ENCODE data around the gene SNX24.

GRCh38 chr5:122842016-122842580 lies 3.3 kb upstream of the SNX24 start:
- TF ChIP-seq CTCF (conservative IDR thresholded peaks at IDR 0.05; ENCODE audit: low read depth, low read length) (no peak), FOS (IDR thresholded peaks at IDR 0.05; ENCODE audit: low read depth, low read length) (no peak), POLR2A (IDR thresholded peaks at IDR 0.05; ENCODE audit: low read depth, low read length) (no peak), NFE2L2 (IDR thresholded peaks at IDR 0.05; ENCODE audit: low read depth, low read length) (no peak), RAD21 (IDR thresholded peaks at IDR 0.05; ENCODE audit: low read length) (no peak), CEBPB (IDR thresholded peaks at IDR 0.05; ENCODE audit: low read depth, low read length) (no peak), ELK1 (IDR thresholded peaks at IDR 0.05; ENCODE audit: borderline replicate concordance, low read depth, low read length) (no peak), USF2 (IDR thresholded peaks at IDR 0.05; ENCODE audit: low read depth, low read length) (no peak), RFX5 (IDR thresholded peaks at IDR 0.05; ENCODE audit: low read depth, low read length) (no peak), MAZ (IDR thresholded peaks at IDR 0.05; ENCODE audit: borderline replicate concordance, low read depth, low read length) (no peak), MAFK (IDR thresholded peaks at IDR 0.05; ENCODE audit: low read depth, low read length) (no peak), RCOR1 (IDR thresholded peaks at IDR 0.05; ENCODE audit: insufficient replicate concordance, low read length) (no peak)
